Esophagus squamous epithelium (tissue), 4 donors: ENCODE results near the gene NHSL1.

Experiments used
- CTCF ChIP-seq, 6 experiments: fragments of 450-650 bp in 4 of 6; fragments of 200-600 bp in 2 of 6; sonication (generic) in 2 of 6; IDR thresholded peaks; one replicate each; pipeline ENCODE4 v1.5.1; 2016 to 2019; ENCODE audit warnings: antibody characterized with exemption in 6 of 6, mild to moderate bottlenecking in 4 of 6, moderate library complexity in 4 of 6
- POLR2A ChIP-seq, 4 donors: fragments of 450-650 bp; IDR thresholded peaks; one replicate each; pipeline ENCODE4 v1.6.1; 2017; ENCODE audit warnings: antibody characterized with exemption in 4 of 4, mild to moderate bottlenecking in 4 of 4, moderate library complexity in 3 of 4

- TF ChIP-seq CTCF (IDR thresholded peaks at IDR 0.05) (no peak), POLR2A (IDR thresholded peaks at IDR 0.05) (no peak)
Observed at GRCh38 chr6:138546733-138547185, 47.5 kb upstream of the NHSL1 start.
